Choroid plexus epithelial cell (primary cell): ENCODE data around the gene BCL2.

Experiments used
- DNase-seq: peaks from one replicate; pipeline ENCODE4 v3.0.0-alpha.2; 2010; ENCODE audit warnings: low read depth
- H3K4me3 ChIP-seq: 2 replicates; pipeline ENCODE4 v1.5.1; 2011; ENCODE audit warnings: low read depth, mild to moderate bottlenecking, control low read depth, low read length, moderate library complexity
- CTCF ChIP-seq: conservative IDR thresholded peaks from 2 replicates; pipeline ENCODE4 v1.5.1; 2011; ENCODE audit warnings: low read depth, mild to moderate bottlenecking, control low read depth, inconsistent platforms, low read length, moderate library complexity

The BCL2 gene

GRCh38 chr18:63150942-63151421 lies 168.6 kb downstream of the BCL2 start:
- no peak for DNase-seq
- no peak for TF ChIP-seq CTCF
- H3K4me3 ChIP-seq: no peak overlapping the region

GRCh38 chr18:63150326-63150725 lies 169.2 kb downstream of the BCL2 start:
- no peak for DNase-seq
- TF ChIP-seq CTCF: no peak
- H3K4me3 ChIP-seq: no peak overlapping the region

- no peak for TF ChIP-seq CTCF
- DNase-seq: no peak
- H3K4me3 ChIP-seq: no peak overlapping the region
Observed at GRCh38 chr18:63149302-63149587, 170.3 kb downstream of the BCL2 start.

- H3K4me3 ChIP-seq: no peak overlapping the region
- no peak for TF ChIP-seq CTCF
- DNase-seq: peak; percentile 74
Observed at GRCh38 chr18:63148449-63149301, 170.9 kb downstream of the BCL2 start.

- no peak for TF ChIP-seq CTCF
- no peak for DNase-seq
- H3K4me3 ChIP-seq: no peak overlapping the region
Observed at GRCh38 chr18:63147973-63148372, 171.6 kb downstream of the BCL2 start.

GRCh38 chr18:63146828-63147409 lies 172.7 kb downstream of the BCL2 start:
- H3K4me3 ChIP-seq: no peak overlapping the region
- no peak for DNase-seq

More at GRCh38 chr18:63146828-63147409, 172.7 kb downstream of the BCL2 start:
- no peak for TF ChIP-seq CTCF
